Nephron progenitor cell (in vitro differentiated cells): ENCODE results near the gene GLTPD2.

ENCODE experiments used
- DNase-seq: peaks from one replicate; pipeline ENCODE4 v3.0.0; 2021
- H3K27ac Mint-ChIP-seq: 2 replicates; pipeline ENCODE4 v1.8.0; 2021; ENCODE audit warnings: mild to moderate bottlenecking, moderate library complexity, mixed read lengths
- H3K27me3 Mint-ChIP-seq: 2 replicates; pipeline ENCODE4 v1.8.0; 2021; ENCODE audit warnings: mild to moderate bottlenecking, low read depth, mixed read lengths; ENCODE audit not compliant: poor library complexity
- H3K36me3 Mint-ChIP-seq: 2 replicates; pipeline ENCODE4 v1.8.0; 2021; ENCODE audit warnings: low read depth, mixed read lengths
- H3K4me1 Mint-ChIP-seq: 2 replicates; pipeline ENCODE4 v1.8.0; 2021; ENCODE audit warnings: mixed read lengths
- H3K4me3 Mint-ChIP-seq: 2 replicates; pipeline ENCODE4 v1.8.0; 2021; ENCODE audit warnings: mild to moderate bottlenecking, moderate library complexity, mixed read lengths
- H3K9me3 Mint-ChIP-seq: 2 replicates; pipeline ENCODE4 v1.8.0; 2021; ENCODE audit warnings: mild to moderate bottlenecking, moderate library complexity, mixed read lengths
- CTCF ChIP-seq: fragments of 200-600 bp; sonication (generic); IDR thresholded peaks from 2 replicates; pipeline ENCODE4 v1.5.0; 2021; ENCODE audit warnings: antibody characterized with exemption

Gene GLTPD2

GRCh38 chr17:4788807-4789700 is at the start of gene GLTPD2:
TSS of gene GLTPD2 (plus strand) at chr17:4788964. CDS start at chr17:4789012, 48 bp downstream.
- peak; percentile 42 for DNase-seq
- Mint-ChIP-seq H3K4me3 (peak within 1 kb of the TSS; percentile 88), H3K27me3 (peaks cover 48% of the 10 kb centered on the region), H3K4me1 (peaks cover 40% of the 10 kb centered on the region), H3K36me3 (no peaks in the 10 kb centered on the region), H3K27ac (no peak within 1 kb of the TSS), H3K9me3 (peaks cover 6% of the 10 kb centered on the region)
- TF ChIP-seq CTCF, result no peak

GRCh38 chr17:4739122-4740024 is 49.4 kb upstream of the GLTPD2 start, which contains the start of the genes CXCL16 and ZMYND15:
TSS of gene CXCL16 (minus strand) at chr17:4739928. CDS start at chr17:4739339, 589 bp downstream.
TSS of gene ZMYND15 (plus strand) at chr17:4739833. CDS start at chr17:4740549, 716 bp downstream.
- Mint-ChIP-seq H3K27me3 (peaks cover 99% of the 10 kb centered on the region), H3K9me3 (no peaks in the 10 kb centered on the region), H3K4me1 (peaks cover 19% of the 10 kb centered on the region), H3K36me3 (no peaks in the 10 kb centered on the region), H3K4me3 (peak within 1 kb of the TSS; percentile 77), H3K27ac (no peak within 1 kb of the TSS)
- TF ChIP-seq CTCF, result no peak
- peak; percentile 65 for DNase-seq

GRCh38 chr17:4740025-4740351 is 48.8 kb upstream of the GLTPD2 start:
- peaks cover 21% of the 10 kb centered on the region for H3K4me1 Mint-ChIP-seq
- DNase-seq, result no peak
- no peak for TF ChIP-seq CTCF
- no peak overlapping the region for H3K27ac Mint-ChIP-seq
- H3K27me3 Mint-ChIP-seq, result peaks cover 99% of the 10 kb centered on the region
- no peaks in the 10 kb centered on the region for H3K36me3 Mint-ChIP-seq
- peak overlapping the region; percentile 75 for H3K4me3 Mint-ChIP-seq
- H3K9me3 Mint-ChIP-seq, result no peaks in the 10 kb centered on the region

- no peak for DNase-seq
- peak overlapping the region; percentile 75 for H3K4me3 Mint-ChIP-seq
- TF ChIP-seq CTCF, result no peak
- H3K9me3 Mint-ChIP-seq, result no peaks in the 10 kb centered on the region
- peaks cover 26% of the 10 kb centered on the region for H3K4me1 Mint-ChIP-seq
- no peaks in the 10 kb centered on the region for H3K36me3 Mint-ChIP-seq
- H3K27me3 Mint-ChIP-seq, result peaks cover 99% of the 10 kb centered on the region
- no peak overlapping the region for H3K27ac Mint-ChIP-seq
Measured at GRCh38 chr17:4740584-4740983, 48.2 kb upstream of the GLTPD2 start.

GRCh38 chr17:4741544-4741943 is 47.2 kb upstream of the GLTPD2 start:
- H3K4me3 Mint-ChIP-seq, result no peak overlapping the region
- TF ChIP-seq CTCF, result no peak

More at GRCh38 chr17:4741544-4741943, 47.2 kb upstream of the GLTPD2 start:
- Mint-ChIP-seq H3K27me3 (peaks cover 99% of the 10 kb centered on the region), H3K4me1 (peaks cover 28% of the 10 kb centered on the region), H3K27ac (no peak overlapping the region), H3K9me3 (no peaks in the 10 kb centered on the region), H3K36me3 (no peaks in the 10 kb centered on the region)
- no peak for DNase-seq
